HG03432 (cell line): ENCODE results near the gene RIT2.

ENCODE experiments used
- ATAC-seq: cut with Tn5 transposase; IDR thresholded peaks from one replicate; pipeline ENCODE4 v1.9.1; 2021; ENCODE audit warnings: mild to moderate bottlenecking, moderate library complexity; ENCODE audit not compliant: unreplicated experiment

The RIT2 gene

GRCh38 chr18:43017622-43018021 lies 97.9 kb downstream of the RIT2 start:
- ATAC-seq = no peak

- no peak for ATAC-seq
These were observed 102.0 kb downstream of the RIT2 start for GRCh38 chr18:43013486-43013885.

- no peak for ATAC-seq
These were observed 102.5 kb downstream of the RIT2 start for GRCh38 chr18:43012951-43013350.

- no peak for ATAC-seq
These were observed 104.9 kb downstream of the RIT2 start for GRCh38 chr18:43010611-43011010.

- ATAC-seq = no peak
These were observed 105.8 kb downstream of the RIT2 start for GRCh38 chr18:43009674-43010073.

GRCh38 chr18:43007365-43007764 lies 108.1 kb downstream of the RIT2 start:
- ATAC-seq = no peak

GRCh38 chr18:43004421-43004820 lies 111.1 kb downstream of the RIT2 start:
- no peak for ATAC-seq

GRCh38 chr18:43001821-43002220 lies 113.7 kb downstream of the RIT2 start:
- no peak for ATAC-seq

GRCh38 chr18:42996824-42997223 lies 118.7 kb downstream of the RIT2 start:
- ATAC-seq = no peak

- no peak for ATAC-seq
These were observed 135.1 kb downstream of the RIT2 start for GRCh38 chr18:42980426-42980825.

- ATAC-seq = no peak
These were observed 137.4 kb downstream of the RIT2 start for GRCh38 chr18:42977982-42978637.

- ATAC-seq = peak; percentile 69
These were observed 138.5 kb downstream of the RIT2 start for GRCh38 chr18:42976869-42977590.

GRCh38 chr18:42969366-42969765 lies 146.1 kb downstream of the RIT2 start:
- no peak for ATAC-seq

- no peak for ATAC-seq
These were observed 154.2 kb downstream of the RIT2 start for GRCh38 chr18:42961298-42961697.

GRCh38 chr18:42959528-42959927 lies 156.0 kb downstream of the RIT2 start:
- no peak for ATAC-seq

GRCh38 chr18:42958353-42958752 lies 157.1 kb downstream of the RIT2 start:
- ATAC-seq = no peak

- no peak for ATAC-seq
These were observed 159.2 kb downstream of the RIT2 start for GRCh38 chr18:42956287-42956686.

- no peak for ATAC-seq
These were observed 160.6 kb downstream of the RIT2 start for GRCh38 chr18:42954887-42955286.

- ATAC-seq = no peak
These were observed 162.2 kb downstream of the RIT2 start for GRCh38 chr18:42953306-42953705.

- ATAC-seq = no peak
These were observed 164.8 kb downstream of the RIT2 start for GRCh38 chr18:42950732-42951131.

GRCh38 chr18:42948831-42949230 lies 166.7 kb downstream of the RIT2 start:
- no peak for ATAC-seq

GRCh38 chr18:42941860-42942259 lies 173.6 kb downstream of the RIT2 start:
- ATAC-seq = no peak

- ATAC-seq = no peak
These were observed 174.5 kb downstream of the RIT2 start for GRCh38 chr18:42941021-42941420.
